ENCODE measurements around the gene SPINK4. TPM values are rescaled to one million over a fixed set of nuclear protein-coding genes. Genes with fewer than 3 reads are reported as not detected.

Gene SPINK4
- total RNA-seq, 4 donors from 2014 or later, result not detected

DNA sequence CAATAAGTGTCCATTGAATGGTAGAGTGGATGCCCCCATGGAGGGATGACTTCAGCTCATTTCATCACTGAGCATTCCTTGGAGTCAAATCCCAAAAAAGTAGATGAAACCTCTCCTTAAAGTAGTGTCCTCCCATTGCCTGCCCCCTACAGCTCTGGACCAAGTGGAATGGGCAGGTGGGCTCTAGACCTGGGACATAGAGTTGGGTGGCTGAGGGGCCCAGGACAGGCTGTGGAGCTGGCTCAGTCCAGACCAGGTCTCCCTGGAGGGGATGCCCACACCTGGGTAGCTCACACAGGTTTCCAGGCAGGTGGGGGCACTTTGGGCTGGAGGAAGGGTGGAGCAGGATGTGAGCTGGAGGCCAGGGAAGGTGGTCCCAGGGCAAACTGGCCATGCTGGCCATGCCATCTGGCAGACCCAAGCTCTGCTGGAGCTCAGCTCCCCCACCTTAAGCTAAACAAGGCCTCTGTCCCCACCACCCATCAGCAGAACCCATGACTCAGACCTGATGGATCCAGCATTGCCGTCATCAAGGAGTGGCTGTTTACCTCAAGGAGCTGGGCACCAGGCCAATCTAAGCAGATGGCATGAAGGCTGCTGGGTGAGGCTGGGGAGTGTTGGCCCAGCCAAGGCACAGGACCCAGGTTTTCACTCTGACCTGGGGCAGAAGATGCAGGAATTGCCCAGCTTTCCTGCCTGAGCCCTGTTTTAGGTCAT lies 6.2 kb upstream of the SPINK4 start:
- peak overlapping the region; percentile 79 to 92 (median 84) for H3K27ac ChIP-seq
- H3K4me3 ChIP-seq, result no peak overlapping the region
- 20% methylated on average over 1 of the region's 1 CpG; no CpG with 5 or more reads in 1 of the 2 donors for WGBS, 2 donors
- intact Hi-C loops (cut with DNase I), result no loop called here
- DNase-seq, result no peak
- no peaks in the 10 kb centered on the region for H3K9me3 ChIP-seq
- no peaks in the 10 kb centered on the region for H3K36me3 ChIP-seq
- H3K4me1 ChIP-seq, result peaks cover 15 to 69% (median 28%) of the 10 kb centered on the region in 3 donors
- no peaks in the 10 kb centered on the region for H3K27me3 ChIP-seq
- TF ChIP-seq POLR2A (IDR thresholded peaks at IDR 0.05), result peak in 1 of 4 donors; percentile 23
- TF ChIP-seq, protein P1, sequence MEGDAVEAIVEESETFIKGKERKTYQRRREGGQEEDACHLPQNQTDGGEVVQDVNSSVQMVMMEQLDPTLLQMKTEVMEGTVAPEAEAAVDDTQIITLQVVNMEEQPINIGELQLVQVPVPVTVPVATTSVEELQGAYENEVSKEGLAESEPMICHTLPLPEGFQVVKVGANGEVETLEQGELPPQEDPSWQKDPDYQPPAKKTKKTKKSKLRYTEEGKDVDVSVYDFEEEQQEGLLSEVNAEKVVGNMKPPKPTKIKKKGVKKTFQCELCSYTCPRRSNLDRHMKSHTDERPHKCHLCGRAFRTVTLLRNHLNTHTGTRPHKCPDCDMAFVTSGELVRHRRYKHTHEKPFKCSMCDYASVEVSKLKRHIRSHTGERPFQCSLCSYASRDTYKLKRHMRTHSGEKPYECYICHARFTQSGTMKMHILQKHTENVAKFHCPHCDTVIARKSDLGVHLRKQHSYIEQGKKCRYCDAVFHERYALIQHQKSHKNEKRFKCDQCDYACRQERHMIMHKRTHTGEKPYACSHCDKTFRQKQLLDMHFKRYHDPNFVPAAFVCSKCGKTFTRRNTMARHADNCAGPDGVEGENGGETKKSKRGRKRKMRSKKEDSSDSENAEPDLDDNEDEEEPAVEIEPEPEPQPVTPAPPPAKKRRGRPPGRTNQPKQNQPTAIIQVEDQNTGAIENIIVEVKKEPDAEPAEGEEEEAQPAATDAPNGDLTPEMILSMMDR (IDR thresholded peaks at IDR 0.05), result no peak

DNA sequence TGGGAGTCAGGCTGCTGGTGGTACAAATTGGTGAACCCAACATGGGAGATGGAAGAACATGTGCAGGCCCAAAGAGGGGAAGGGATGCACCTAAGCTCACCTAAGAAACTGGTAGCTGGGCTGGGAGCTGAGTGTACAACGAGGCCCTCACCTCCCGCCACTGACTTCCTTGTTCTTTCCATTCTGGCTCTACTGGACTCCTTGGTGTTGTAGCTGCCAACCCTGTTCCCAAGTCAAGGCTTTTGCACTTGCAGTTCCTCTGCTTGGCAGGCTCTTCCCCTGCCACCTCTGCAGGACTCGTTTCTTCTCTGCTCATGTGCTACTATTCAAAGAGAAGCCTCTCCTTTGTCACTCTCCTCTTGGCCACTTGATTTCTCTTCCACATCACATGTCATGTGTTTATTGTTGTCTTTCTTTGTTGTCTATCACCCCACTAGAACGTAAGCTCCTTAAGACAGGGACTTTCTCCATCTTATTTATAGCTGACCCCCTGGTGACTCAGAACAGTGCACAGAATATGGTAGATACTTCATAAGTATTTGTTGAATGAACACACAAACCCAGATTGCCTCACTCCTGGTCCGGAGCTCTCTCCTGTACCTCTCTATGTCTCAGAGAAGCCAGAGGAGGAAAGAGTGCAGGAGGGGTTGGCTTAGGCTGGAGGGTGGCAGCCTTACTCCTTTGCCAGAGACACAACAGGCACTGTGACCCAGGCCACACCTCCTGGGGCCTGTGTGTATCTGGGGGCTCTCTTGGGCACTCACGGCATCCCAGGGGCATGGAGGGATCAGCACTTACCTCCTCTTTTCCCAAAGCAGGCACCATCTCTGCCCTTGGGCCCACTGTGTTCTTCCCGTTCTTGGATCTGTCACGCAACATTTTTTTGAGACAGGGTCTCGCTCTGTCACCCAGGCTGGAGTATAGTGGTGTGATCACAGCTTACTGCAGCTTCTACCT lies 5.2 kb upstream of the SPINK4 start:
- no peak for TF ChIP-seq POLR2A (IDR thresholded peaks at IDR 0.05)
- TF ChIP-seq, protein P1 (IDR thresholded peaks at IDR 0.05), result no peak
- Histone ChIP-seq H3K27me3 (no peaks in the 10 kb centered on the region), H3K4me1 (peaks cover 15 to 59% (median 25%) of the 10 kb centered on the region in 3 donors), H3K27ac (peak overlapping the region; percentile 79 to 92 (median 84)), H3K36me3 (no peaks in the 10 kb centered on the region), H3K4me3 (no peak overlapping the region), H3K9me3 (no peaks in the 10 kb centered on the region)
- no peak for DNase-seq
- WGBS, 2 donors, result 62 to 65% methylated on average over 8 to 9 of the region's 9 CpGs
- intact Hi-C loops (cut with DNase I), result no loop called here

DNA sequence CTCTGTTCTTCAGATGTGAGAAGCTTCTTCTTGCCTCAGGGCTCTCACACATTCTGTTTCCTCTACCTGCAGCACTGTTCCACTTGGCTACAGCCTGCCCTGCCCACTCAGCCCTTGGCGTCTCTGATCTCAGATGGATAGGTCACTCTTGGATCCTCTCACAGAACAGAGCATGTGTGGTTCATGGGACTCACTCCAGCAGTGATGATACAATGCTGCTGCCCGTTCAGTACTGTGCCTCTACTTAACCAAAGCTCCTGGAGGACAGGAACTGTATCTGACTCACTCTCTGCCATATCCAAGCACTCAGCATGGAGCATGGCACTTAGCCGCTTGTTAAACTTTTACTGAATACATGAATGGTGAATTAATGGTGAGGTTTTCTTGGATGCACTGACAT lies 3.4 kb upstream of the SPINK4 start:
- WGBS, 2 donors, result 85 to 89% methylated on average over 2 to 3 of the region's 3 CpGs
- no peaks in the 10 kb centered on the region for H3K27me3 ChIP-seq
- H3K9me3 ChIP-seq, result no peaks in the 10 kb centered on the region
- H3K27ac ChIP-seq, result no peak overlapping the region
- no peaks in the 10 kb centered on the region for H3K36me3 ChIP-seq
- no peak for DNase-seq
- TF ChIP-seq, protein P1 (IDR thresholded peaks at IDR 0.05), result no peak
- no peak for TF ChIP-seq POLR2A (IDR thresholded peaks at IDR 0.05)
- H3K4me1 ChIP-seq, result peaks cover 11 to 41% (median 12%) of the 10 kb centered on the region in 3 donors
- intact Hi-C loops (cut with DNase I), result no loop called here
- H3K4me3 ChIP-seq, result no peak overlapping the region

DNA sequence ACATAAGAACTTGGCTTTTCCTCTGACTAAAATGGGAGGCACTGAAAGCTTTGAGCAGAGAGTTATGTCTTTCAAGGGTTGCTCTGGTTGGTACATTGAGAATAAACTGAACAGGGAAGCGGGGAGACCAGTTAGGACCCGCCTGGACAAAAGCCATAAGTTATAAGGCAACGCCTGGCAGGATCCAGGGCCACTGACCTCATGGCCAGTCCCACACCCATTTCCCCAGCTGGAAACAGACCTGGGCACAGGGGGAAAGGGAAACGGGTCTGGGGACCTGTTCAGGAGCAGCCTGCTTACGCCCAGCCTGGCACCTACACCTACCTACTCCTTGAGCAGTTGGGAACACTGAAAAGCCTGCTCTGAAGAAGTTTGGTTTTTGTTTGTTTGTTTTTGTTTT lies 1.3 kb downstream of the SPINK4 start:
- H3K4me3 ChIP-seq, result no peak overlapping the region
- no peaks in the 10 kb centered on the region for H3K9me3 ChIP-seq
- no peaks in the 10 kb centered on the region for H3K4me1 ChIP-seq
- no peak for TF ChIP-seq POLR2A (IDR thresholded peaks at IDR 0.05)
- TF ChIP-seq, protein P1 (IDR thresholded peaks at IDR 0.05), result no peak
- no peak for DNase-seq
- intact Hi-C loops (cut with DNase I), result no loop called here
- WGBS, 2 donors, result 60 to 75% methylated on average over 4 to 5 of the region's 5 CpGs
- H3K36me3 ChIP-seq, result no peaks in the 10 kb centered on the region
- H3K27ac ChIP-seq, result no peak overlapping the region
- H3K27me3 ChIP-seq, result no peaks in the 10 kb centered on the region
